ENCODE results near the gene MTOR.

DNA sequence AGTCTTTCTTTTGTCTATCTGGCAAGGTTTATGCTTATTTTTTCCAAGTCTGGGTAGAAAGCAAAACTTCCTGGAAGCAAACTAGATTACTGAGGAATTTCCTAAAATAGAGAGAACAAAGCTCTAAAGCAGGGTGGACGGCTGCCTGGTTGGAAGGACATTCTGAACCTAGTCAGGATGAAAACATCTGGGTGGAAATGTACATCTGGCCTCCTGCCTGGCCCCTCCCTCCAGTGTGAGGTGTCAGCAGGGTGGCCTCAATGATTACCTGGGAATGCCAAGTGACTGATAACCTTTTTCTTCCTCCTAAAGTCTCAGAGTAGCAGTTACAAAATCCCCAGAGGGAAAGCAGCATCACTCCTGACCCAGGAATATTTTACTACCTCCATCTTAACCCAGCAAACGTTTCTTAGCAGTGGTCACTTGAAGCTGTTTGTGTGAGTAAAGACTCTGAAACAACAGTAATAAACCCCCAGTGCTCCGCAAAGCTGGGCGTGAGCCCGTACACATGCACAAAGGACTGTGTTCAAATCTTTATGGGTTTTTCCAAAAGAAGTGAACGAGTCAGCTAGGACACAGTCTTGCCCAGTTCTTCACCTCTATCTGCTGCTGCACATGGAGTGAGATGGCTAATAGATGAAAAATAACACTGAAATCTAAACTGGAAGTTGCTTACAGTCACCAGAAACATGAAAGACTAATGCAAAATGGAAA lies 54.3 kb downstream of the MTOR start:
- TF ChIP-seq CTCF (IDR thresholded peaks at IDR 0.05) = no peak
- no peak for TF ChIP-seq EZH2 (IDR thresholded peaks at IDR 0.05; ENCODE audit: borderline replicate concordance, insufficient read depth, low read depth, low read length, poor library complexity, severe bottlenecking)
